HG03108 (cell line): ENCODE results near the gene SUSD6.

ENCODE experiments used
- ATAC-seq: cut with Tn5 transposase; IDR thresholded peaks from one replicate; pipeline ENCODE4 v1.9.1; 2021; ENCODE audit warnings: moderate library complexity; ENCODE audit not compliant: unreplicated experiment

SUSD6 gene

GRCh38 chr14:69753860-69754259 is 142.5 kb downstream of the SUSD6 start:
- no peak for ATAC-seq

DNA sequence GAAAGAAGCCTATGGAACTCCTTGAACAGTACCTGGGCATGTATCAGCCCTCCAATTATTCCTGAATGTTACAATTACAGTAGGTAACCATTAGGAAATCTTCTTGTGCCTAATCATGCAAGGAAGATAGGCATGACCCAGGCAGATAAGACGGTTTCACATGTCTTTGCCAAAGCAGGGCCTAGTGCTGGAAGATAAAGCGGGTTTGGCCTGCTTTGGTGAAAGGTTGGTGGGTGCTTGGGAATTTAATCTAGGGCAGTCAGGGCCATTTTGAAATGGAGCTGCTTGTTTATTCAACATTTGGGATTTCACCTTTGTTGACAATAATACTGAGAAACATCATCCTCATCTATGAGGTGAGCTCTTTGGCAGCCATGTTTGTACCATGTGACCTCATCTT is 143.1 kb downstream of the SUSD6 start:
- ATAC-seq = no peak

GRCh38 chr14:69755296-69755695 is 143.9 kb downstream of the SUSD6 start:
- ATAC-seq = no peak

- no peak for ATAC-seq
Observed at GRCh38 chr14:69755784-69756183, 144.4 kb downstream of the SUSD6 start.

DNA sequence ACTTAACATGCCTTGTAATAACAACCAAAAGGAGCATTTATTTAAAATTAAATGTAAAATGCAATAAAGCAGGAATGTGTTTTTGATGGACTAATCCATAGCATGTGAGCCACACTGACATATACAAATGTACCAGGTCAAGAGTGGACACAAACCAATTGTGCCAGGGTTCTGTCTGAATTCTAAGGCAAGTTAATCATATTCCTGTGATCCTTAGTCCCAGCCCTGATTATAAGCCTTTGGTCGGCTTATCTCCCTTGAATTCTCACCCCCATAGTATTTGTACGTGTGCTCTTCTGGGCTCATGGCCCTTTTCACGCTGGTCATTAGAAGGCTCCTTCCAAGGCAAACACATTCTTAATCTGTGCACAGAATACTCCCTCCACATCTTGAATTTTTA is 144.9 kb downstream of the SUSD6 start:
- ATAC-seq = no peak

GRCh38 chr14:69760810-69761209 is 149.4 kb downstream of the SUSD6 start:
- ATAC-seq = no peak

DNA sequence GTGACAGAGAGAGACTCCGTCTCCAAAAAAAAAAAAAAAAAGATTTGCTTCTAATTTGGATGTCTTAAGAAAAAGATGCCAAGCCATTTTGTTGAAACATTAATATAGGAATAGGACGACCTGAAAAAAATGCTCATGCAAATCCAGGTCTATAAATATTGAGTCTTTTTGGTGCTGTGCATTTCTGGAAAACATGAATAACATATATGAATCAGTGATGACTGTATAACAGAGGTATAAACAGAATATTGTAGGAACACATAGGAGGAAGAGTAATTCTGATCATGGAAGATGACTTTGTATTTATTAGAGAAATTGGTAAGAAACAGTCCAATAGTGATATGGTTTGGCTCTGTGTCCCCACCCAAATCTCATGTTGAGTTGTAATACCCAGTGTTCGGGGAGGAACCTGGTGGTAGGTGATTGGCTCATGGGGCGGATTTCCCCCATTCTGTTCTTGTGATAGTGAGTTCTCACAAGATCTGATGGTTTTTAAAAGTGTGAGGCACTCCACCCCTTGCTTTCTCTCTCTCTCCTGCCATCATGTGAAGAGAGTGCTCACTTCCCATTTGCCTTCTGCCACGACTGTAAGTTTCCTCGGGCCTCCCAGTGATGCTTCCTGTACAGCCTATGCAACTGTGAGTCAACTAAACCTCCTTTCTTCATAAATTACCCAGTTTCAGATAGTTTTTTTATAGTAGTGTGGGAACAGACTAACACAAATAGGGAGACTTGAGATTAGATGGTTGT is 152.5 kb downstream of the SUSD6 start:
- no peak for ATAC-seq
